HG03025 (cell line): ENCODE measurements around the gene TULP3.

ENCODE experiments used
- ATAC-seq: cut with Tn5 transposase; IDR thresholded peaks from one replicate; pipeline ENCODE4 v1.9.1; 2021; ENCODE audit warnings: mild to moderate bottlenecking, moderate library complexity; ENCODE audit not compliant: unreplicated experiment, low FRiP score

The TULP3 gene

GRCh38 chr12:2925322-2925995 is 34.8 kb downstream of the TULP3 start:
- no peak for ATAC-seq

- ATAC-seq: no peak
These were observed 40.2 kb downstream of the TULP3 start for GRCh38 chr12:2930865-2931264.

GRCh38 chr12:2933586-2933985 is 42.9 kb downstream of the TULP3 start:
- no peak for ATAC-seq

GRCh38 chr12:2934371-2934770 is 43.7 kb downstream of the TULP3 start:
- no peak for ATAC-seq

- no peak for ATAC-seq
These were observed 45.6 kb downstream of the TULP3 start for GRCh38 chr12:2936301-2936700.

- no peak for ATAC-seq
These were observed 46.8 kb downstream of the TULP3 start for GRCh38 chr12:2937500-2937899.

GRCh38 chr12:2939191-2939590 is 48.5 kb downstream of the TULP3 start:
- ATAC-seq: no peak

GRCh38 chr12:2940564-2940963 is 49.9 kb downstream of the TULP3 start:
- no peak for ATAC-seq

GRCh38 chr12:2941524-2941923 is 50.8 kb downstream of the TULP3 start:
- ATAC-seq: no peak

- no peak for ATAC-seq
These were observed 53.8 kb downstream of the TULP3 start for GRCh38 chr12:2944401-2945047.

GRCh38 chr12:2949411-2949810 is 58.7 kb downstream of the TULP3 start:
- ATAC-seq: no peak

GRCh38 chr12:2955888-2956287 is 65.2 kb downstream of the TULP3 start:
- ATAC-seq: no peak

- no peak for ATAC-seq
These were observed 67.2 kb downstream of the TULP3 start for GRCh38 chr12:2957816-2958431.

- ATAC-seq: no peak
These were observed 67.9 kb downstream of the TULP3 start for GRCh38 chr12:2958432-2959191.

- ATAC-seq: no peak
These were observed 68.5 kb downstream of the TULP3 start, which contains the start of gene TEAD4 for GRCh38 chr12:2959192-2959504. TEAD4 (plus strand) TSS chr12:2959397.

GRCh38 chr12:2959505-2960389 is 69.1 kb downstream of the TULP3 start:
- ATAC-seq: no peak

GRCh38 chr12:2960390-2960956 is 69.8 kb downstream of the TULP3 start:
- no peak for ATAC-seq

GRCh38 chr12:2960996-2961616 is 70.4 kb downstream of the TULP3 start:
- no peak for ATAC-seq

GRCh38 chr12:2961705-2962104 is 71.0 kb downstream of the TULP3 start:
- no peak for ATAC-seq
